MM.1S (cell line): ENCODE results near the gene XYLT1.
A peak's percentile ranks its signal among the peaks of the same experiment; 100 is the strongest.

Experiments
- DNase-seq: peaks from one replicate; pipeline ENCODE4 v3.0.0-alpha.2; 2015
- H2AFZ ChIP-seq: fragments of 300-600 bp; sonication (generic); 2 replicates; pipeline ENCODE4 v1.6.0; 2016; ENCODE audit warnings: antibody characterized with exemption, low read length
- H3F3A ChIP-seq: fragments of 300-600 bp; sonication (generic); 2 replicates; pipeline ENCODE4 v1.6.1; 2016; ENCODE audit warnings: mild to moderate bottlenecking, antibody characterized with exemption, low read length, moderate library complexity, mixed read lengths; ENCODE audit not compliant: insufficient read depth
- H3K27ac ChIP-seq: fragments of 300-600 bp; sonication (generic); 2 replicates; pipeline ENCODE4 v1.5.1; 2016; ENCODE audit warnings: mild to moderate bottlenecking, low read length
- H3K27me3 ChIP-seq: fragments of 300-600 bp; sonication (generic); replicated peaks from 2 replicates; pipeline ENCODE4 v1.6.0; 2016; ENCODE audit warnings: low read length; ENCODE audit not compliant: insufficient read depth
- H3K36me3 ChIP-seq: fragments of 300-600 bp; sonication (generic); replicated peaks from 2 replicates; pipeline ENCODE4 v1.6.1; 2016; ENCODE audit warnings: mild to moderate bottlenecking, low read length, mixed read lengths; ENCODE audit not compliant: insufficient read depth
- H3K4me1 ChIP-seq: fragments of 300-600 bp; sonication (generic); 2 replicates; pipeline ENCODE4 v1.6.1; 2016; ENCODE audit warnings: low read length, mixed read lengths
- H3K4me2 ChIP-seq: fragments of 300-600 bp; sonication (generic); 2 replicates; pipeline ENCODE4 v1.6.0; 2016; ENCODE audit warnings: low read depth, low read length
- H3K4me3 ChIP-seq: fragments of 300-600 bp; sonication (generic); 2 replicates; pipeline ENCODE4 v1.5.1; 2016; ENCODE audit warnings: low read length, mixed read lengths
- H3K79me2 ChIP-seq: fragments of 300-600 bp; sonication (generic); 2 replicates; pipeline ENCODE4 v1.6.1; 2016; ENCODE audit warnings: mixed run types, low read length, mixed read lengths
- H3K9ac ChIP-seq: fragments of 300-600 bp; sonication (generic); 2 replicates; pipeline ENCODE4 v1.6.1; 2016; ENCODE audit warnings: low read length, mixed read lengths
- H3K9me2 ChIP-seq: fragments of 300-600 bp; sonication (generic); replicated peaks from 2 replicates; pipeline ENCODE4 v1.6.1; 2016; ENCODE audit warnings: mild to moderate bottlenecking, low read length, mixed read lengths; ENCODE audit not compliant: insufficient read depth
- H3K9me3 ChIP-seq: fragments of 300-600 bp; sonication (generic); replicated peaks from 2 replicates; pipeline ENCODE4 v1.6.1; 2016; ENCODE audit warnings: mild to moderate bottlenecking, low read length, mixed read lengths; ENCODE audit not compliant: insufficient read depth
- H4K20me1 ChIP-seq: fragments of 300-600 bp; sonication (generic); 2 replicates; pipeline ENCODE4 v1.6.1; 2016; ENCODE audit warnings: mild to moderate bottlenecking, low read length, moderate library complexity, mixed read lengths; ENCODE audit not compliant: insufficient read depth
- CTCF ChIP-seq: fragments of 300-600 bp; sonication (generic); IDR thresholded peaks from 2 replicates; pipeline ENCODE4 v1.5.1; 2016; ENCODE audit warnings: antibody characterized with exemption, low read length, mixed read lengths
- EZH2 ChIP-seq: fragments of 300-600 bp; sonication (generic); optimal IDR thresholded peaks from 2 replicates; pipeline ENCODE3; 2017; ENCODE audit warnings: low read depth, mild to moderate bottlenecking, antibody characterized with exemption, low read length, mixed read lengths
- EZH2phosphoT487 ChIP-seq: fragments of 300-600 bp; sonication (generic); IDR thresholded peaks from 2 replicates; pipeline ENCODE4 v1.6.1; 2018; ENCODE audit warnings: antibody characterized with exemption, low read length

XYLT1 gene

GRCh38 chr16:17466876-17467275 is 3.9 kb downstream of the XYLT1 start:
- H3K27ac ChIP-seq = no peak overlapping the region
- peaks cover 27% of the 10 kb centered on the region for H3K4me1 ChIP-seq

DNA sequence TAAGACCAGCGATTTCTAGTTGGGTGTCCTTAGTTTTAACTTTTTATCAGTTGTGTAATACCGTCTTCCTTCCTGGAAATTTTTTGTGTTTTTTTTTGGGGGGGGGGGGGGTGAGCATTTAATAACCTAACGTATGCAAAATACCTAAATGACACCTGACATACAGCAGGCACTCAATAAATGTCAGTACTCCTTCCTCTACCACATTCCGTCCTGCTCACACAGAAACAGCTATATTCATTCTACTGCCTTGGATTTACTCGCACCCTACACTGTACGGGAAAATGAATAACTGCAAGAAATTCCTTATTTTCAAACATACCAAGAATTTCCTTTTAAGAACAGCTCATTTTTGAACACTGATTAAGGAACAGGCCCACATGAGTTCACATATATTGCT is 5.3 kb downstream of the XYLT1 start:
- Histone ChIP-seq H3K9me3 (no peaks in the 10 kb centered on the region), H3F3A (peaks cover 29% of the 10 kb centered on the region), H3K9me2 (no peaks in the 10 kb centered on the region), H3K4me3 (no peak overlapping the region), H3K79me2 (peaks cover 88% of the 10 kb centered on the region), H3K27ac (no peak overlapping the region), H4K20me1 (no peaks in the 10 kb centered on the region), H2AFZ (no peak overlapping the region), H3K36me3 (no peaks in the 10 kb centered on the region), H3K4me2 (no peak overlapping the region), H3K9ac (no peak overlapping the region), H3K4me1 (peaks cover 39% of the 10 kb centered on the region), H3K27me3 (no peaks in the 10 kb centered on the region)
- no peak for DNase-seq
- no peak for TF ChIP-seq CTCF
- no peak for TF ChIP-seq EZH2
- TF ChIP-seq EZH2phosphoT487 = no peak

More at GRCh38 chr16:17466876-17467275, 3.9 kb downstream of the XYLT1 start:
- H3K36me3 ChIP-seq = no peaks in the 10 kb centered on the region
- no peak overlapping the region for H2AFZ ChIP-seq
- H4K20me1 ChIP-seq = no peaks in the 10 kb centered on the region
- H3K9me2 ChIP-seq = no peaks in the 10 kb centered on the region
- H3K9me3 ChIP-seq = no peaks in the 10 kb centered on the region
- no peak overlapping the region for H3K4me2 ChIP-seq
- H3K9ac ChIP-seq = no peak overlapping the region
- TF ChIP-seq EZH2 = no peak
- TF ChIP-seq EZH2phosphoT487 = no peak
- no peak for TF ChIP-seq CTCF
- no peak overlapping the region for H3K4me3 ChIP-seq
- no peaks in the 10 kb centered on the region for H3K27me3 ChIP-seq
- no peak for DNase-seq
- H3K79me2 ChIP-seq = peaks cover 75% of the 10 kb centered on the region
- peaks cover 35% of the 10 kb centered on the region for H3F3A ChIP-seq

DNA sequence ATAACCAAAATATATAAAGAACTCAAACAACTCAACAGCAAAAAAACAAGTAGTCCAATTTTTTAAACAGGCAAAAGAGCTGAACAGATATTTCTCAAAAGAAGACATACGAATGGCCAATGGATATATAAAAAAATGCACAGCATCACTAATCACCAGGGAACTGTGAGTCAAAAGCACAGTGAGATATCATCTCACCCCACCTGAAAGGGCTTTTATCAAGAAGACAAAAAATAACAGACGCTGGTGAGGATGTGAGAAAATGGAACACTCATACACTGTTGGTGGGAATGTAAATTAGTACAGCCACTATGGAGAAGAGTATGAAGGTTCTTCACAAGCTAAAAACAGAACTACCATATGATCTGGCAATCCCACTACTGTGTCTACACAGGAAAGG is 7.4 kb downstream of the XYLT1 start:
- DNase-seq = no peak
- H3K36me3 ChIP-seq = no peaks in the 10 kb centered on the region
- H3K9ac ChIP-seq = peak overlapping the region; percentile 58; the same call in 1 of the 2 replicates
- peak overlapping the region; percentile 68; the same call in 1 of the 2 replicates for H3K4me2 ChIP-seq
- peaks cover 89% of the 10 kb centered on the region for H3K79me2 ChIP-seq
- no peaks in the 10 kb centered on the region for H3K9me3 ChIP-seq
- H3K27me3 ChIP-seq = no peaks in the 10 kb centered on the region
- no peaks in the 10 kb centered on the region for H4K20me1 ChIP-seq
- TF ChIP-seq CTCF (no peak), EZH2phosphoT487 (no peak), EZH2 (no peak)
- peaks cover 42% of the 10 kb centered on the region for H3K4me1 ChIP-seq
- no peak overlapping the region for H2AFZ ChIP-seq
- no peaks in the 10 kb centered on the region for H3K9me2 ChIP-seq
- H3F3A ChIP-seq = peaks cover 22% of the 10 kb centered on the region
- H3K27ac ChIP-seq = peak overlapping the region; percentile 93; the same call in 1 of the 2 replicates
- peak overlapping the region; percentile 35 for H3K4me3 ChIP-seq
